HepG2 (cell line): ENCODE data around the gene OR6B2.

Source experiments
- ARHGAP35 ChIP-seq: sonication (generic); formaldehyde crosslinking; IDR thresholded peaks from 2 replicates; pipeline ENCODE4 v1.9.0; 2022; ENCODE audit warnings: mild to moderate bottlenecking, inconsistent platforms, moderate library complexity, missing genetic modification reagents, borderline replicate concordance
- EP300 ChIP-seq, 3 experiments: sonication (generic) in 1 of 3; formaldehyde crosslinking in 1 of 3; IDR thresholded peaks; 2 replicates each; pipeline versions ENCODE4 v1.5.1 to v1.6.1; 2011 to 2020; ENCODE audit warnings: low read depth in 2 of 3, low read length in 2 of 3, borderline replicate concordance in 1 of 3, improper control_type of control experiment in 1 of 3, mild to moderate bottlenecking in 1 of 3, missing genetic modification reagents in 1 of 3, moderate library complexity in 1 of 3
- HDAC2 ChIP-seq: sonication (generic); formaldehyde crosslinking; IDR thresholded peaks from 2 replicates; pipeline ENCODE4 v1.4.0; 2020; ENCODE audit warnings: missing genetic modification reagents
- KLF16 ChIP-seq, 2 experiments: sonication (generic) in 1 of 2; formaldehyde crosslinking in 1 of 2; IDR thresholded peaks; 2 replicates each; pipeline versions ENCODE4 v1.6.1 to v1.8.0; 2016 to 2023; ENCODE audit warnings: missing genetic modification reagents in 2 of 2, missing compliant biosample characterization in 1 of 2
- NPAS2 ChIP-seq: sonication (generic); formaldehyde crosslinking; IDR thresholded peaks from 2 replicates; pipeline ENCODE4 v1.8.0; 2022; ENCODE audit warnings: mild to moderate bottlenecking, missing genetic modification reagents, borderline replicate concordance
- POLR2A ChIP-seq, 2 experiments: IDR thresholded peaks; 2 replicates each; pipeline ENCODE4 v1.6.1; 2011; ENCODE audit warnings: low read depth in 2 of 2, low read length in 2 of 2, mild to moderate bottlenecking in 1 of 2, moderate library complexity in 1 of 2; ENCODE audit not compliant: insufficient read depth in 1 of 2
- POLR2AphosphoS5 ChIP-seq: IDR thresholded peaks from 2 replicates; pipeline ENCODE4 v1.6.1; 2012; ENCODE audit warnings: low read depth, low read length
- PRPF4 ChIP-seq: fragments of 200-400 bp; formaldehyde crosslinking; IDR thresholded peaks from 2 replicates; pipeline ENCODE4 v1.6.1; 2016; ENCODE audit warnings: low read length, low read depth; ENCODE audit not compliant: poor library complexity, severe bottlenecking
- TOE1 ChIP-seq: sonication (generic); formaldehyde crosslinking; IDR thresholded peaks from 2 replicates; pipeline ENCODE4 v1.4.0; 2020; ENCODE audit warnings: mild to moderate bottlenecking, missing genetic modification reagents
- ZNF274 ChIP-seq: sonication (generic); formaldehyde crosslinking; IDR thresholded peaks from 2 replicates; pipeline ENCODE4 v1.5.1; 2020; ENCODE audit warnings: mild to moderate bottlenecking, missing genetic modification reagents
- TF ChIP-seq, protein P1 (sequence below): sonication (generic); formaldehyde crosslinking; IDR thresholded peaks from 2 replicates; pipeline ENCODE4 v1.4.0; 2020; ENCODE audit warnings: mild to moderate bottlenecking, missing genetic modification reagents
- TF ChIP-seq, protein P2 (sequence below): sonication (generic); formaldehyde crosslinking; IDR thresholded peaks from 2 replicates; pipeline ENCODE4 v1.5.0; 2020; ENCODE audit warnings: mild to moderate bottlenecking, missing genetic modification reagents, moderate library complexity

DNA sequence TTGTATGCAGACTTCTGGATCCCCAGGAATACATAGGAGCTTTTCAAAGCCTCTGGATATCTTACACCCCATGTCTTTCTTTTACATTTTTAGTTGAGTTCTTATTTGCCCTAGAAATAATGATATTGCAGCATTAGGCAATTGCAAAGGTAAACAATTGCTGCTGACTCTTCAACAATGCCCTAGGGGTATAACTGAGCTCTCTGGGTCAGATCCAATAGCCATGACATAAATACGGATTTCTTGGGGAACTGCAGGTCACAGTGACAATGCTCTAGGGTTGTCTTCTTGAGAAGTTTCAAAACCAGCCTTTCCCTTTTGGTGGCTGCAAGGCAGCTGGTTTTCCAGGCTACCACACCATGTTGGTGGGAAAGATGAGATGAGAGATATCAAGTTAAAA, 39.6 kb upstream of the OR6B2 start:
- TF ChIP-seq ZNF274 (CRISPR knock-in tag) (no peak), NPAS2 (CRISPR knock-in tag) (no peak), EP300 (IDR thresholded peaks at IDR 0.05; ENCODE audit: low read depth in 2 of 2, low read length in 2 of 2) (no peak), EP300 (CRISPR knock-in tag; IDR thresholded peaks at IDR 0.05; ENCODE audit: borderline replicate concordance) (no peak), POLR2A (IDR thresholded peaks at IDR 0.05; ENCODE audit: insufficient read depth in 1 of 2, low read depth in 2 of 2, low read length in 2 of 2) (no peak), POLR2AphosphoS5 (no peak), PRPF4 (no peak), ARHGAP35 (CRISPR knock-in tag) (no peak), KLF16 (CRISPR knock-in tag; IDR thresholded peaks at IDR 0.05) (no peak), HDAC2 (CRISPR knock-in tag) (no peak), TOE1 (CRISPR knock-in tag) (no peak)
- TF ChIP-seq, protein P1, sequence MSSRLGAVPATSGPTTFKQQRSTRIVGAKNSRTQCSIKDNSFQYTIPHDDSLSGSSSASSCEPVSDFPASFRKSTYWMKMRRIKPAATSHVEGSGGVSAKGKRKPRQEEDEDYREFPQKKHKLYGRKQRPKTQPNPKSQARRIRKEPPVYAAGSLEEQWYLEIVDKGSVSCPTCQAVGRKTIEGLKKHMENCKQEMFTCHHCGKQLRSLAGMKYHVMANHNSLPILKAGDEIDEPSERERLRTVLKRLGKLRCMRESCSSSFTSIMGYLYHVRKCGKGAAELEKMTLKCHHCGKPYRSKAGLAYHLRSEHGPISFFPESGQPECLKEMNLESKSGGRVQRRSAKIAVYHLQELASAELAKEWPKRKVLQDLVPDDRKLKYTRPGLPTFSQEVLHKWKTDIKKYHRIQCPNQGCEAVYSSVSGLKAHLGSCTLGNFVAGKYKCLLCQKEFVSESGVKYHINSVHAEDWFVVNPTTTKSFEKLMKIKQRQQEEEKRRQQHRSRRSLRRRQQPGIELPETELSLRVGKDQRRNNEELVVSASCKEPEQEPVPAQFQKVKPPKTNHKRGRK (CRISPR knock-in tag), result no peak
- TF ChIP-seq, protein P2, sequence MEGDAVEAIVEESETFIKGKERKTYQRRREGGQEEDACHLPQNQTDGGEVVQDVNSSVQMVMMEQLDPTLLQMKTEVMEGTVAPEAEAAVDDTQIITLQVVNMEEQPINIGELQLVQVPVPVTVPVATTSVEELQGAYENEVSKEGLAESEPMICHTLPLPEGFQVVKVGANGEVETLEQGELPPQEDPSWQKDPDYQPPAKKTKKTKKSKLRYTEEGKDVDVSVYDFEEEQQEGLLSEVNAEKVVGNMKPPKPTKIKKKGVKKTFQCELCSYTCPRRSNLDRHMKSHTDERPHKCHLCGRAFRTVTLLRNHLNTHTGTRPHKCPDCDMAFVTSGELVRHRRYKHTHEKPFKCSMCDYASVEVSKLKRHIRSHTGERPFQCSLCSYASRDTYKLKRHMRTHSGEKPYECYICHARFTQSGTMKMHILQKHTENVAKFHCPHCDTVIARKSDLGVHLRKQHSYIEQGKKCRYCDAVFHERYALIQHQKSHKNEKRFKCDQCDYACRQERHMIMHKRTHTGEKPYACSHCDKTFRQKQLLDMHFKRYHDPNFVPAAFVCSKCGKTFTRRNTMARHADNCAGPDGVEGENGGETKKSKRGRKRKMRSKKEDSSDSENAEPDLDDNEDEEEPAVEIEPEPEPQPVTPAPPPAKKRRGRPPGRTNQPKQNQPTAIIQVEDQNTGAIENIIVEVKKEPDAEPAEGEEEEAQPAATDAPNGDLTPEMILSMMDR (CRISPR knock-in tag), result no peak
